GM12878 (cell line): ENCODE data around the gene NUDT3. TPM values are rescaled to one million over a fixed set of nuclear protein-coding genes. Genes with fewer than 3 reads are reported as not detected.
A peak's percentile ranks its signal among the peaks of the same experiment; 100 is the strongest.

Experiments
- BCL11A ChIP-seq: IDR thresholded peaks from 2 replicates; pipeline ENCODE4 v1.6.1; 2011; ENCODE audit warnings: low read depth, low read length
- BCL3 ChIP-seq: IDR thresholded peaks from 2 replicates; pipeline ENCODE4 v1.6.1; 2011; ENCODE audit warnings: borderline replicate concordance, low read depth, mild to moderate bottlenecking, moderate library complexity, low read length; ENCODE audit not compliant: insufficient read depth, poor library complexity, severe bottlenecking
- CBX5 ChIP-seq: sonication (generic); IDR thresholded peaks from 2 replicates; pipeline ENCODE4 v1.6.1; 2016; ENCODE audit warnings: low read depth, moderate library complexity, mild to moderate bottlenecking, inconsistent platforms
- CHD2 ChIP-seq: IDR thresholded peaks from 2 replicates; pipeline ENCODE4 v1.6.1; 2011; ENCODE audit warnings: low read depth, low read length, improper control_type of control experiment, borderline replicate concordance
- CHD4 ChIP-seq: fragments of 200-600 bp; sonication (generic); IDR thresholded peaks from 2 replicates; pipeline ENCODE4 v1.6.1; 2016; ENCODE audit warnings: mild to moderate bottlenecking
- CREM ChIP-seq: IDR thresholded peaks from 2 replicates; pipeline ENCODE4 v1.6.1; 2014; ENCODE audit warnings: antibody characterized with exemption, low read depth
- HCFC1 ChIP-seq: fragments of 150-350 bp; IDR thresholded peaks from 2 replicates; pipeline ENCODE4 v1.6.1; 2014; ENCODE audit warnings: low read length
- IRF3 ChIP-seq: fragments of 450-650 bp; IDR thresholded peaks from 2 replicates; pipeline ENCODE4 v1.6.1; 2014; ENCODE audit warnings: mild to moderate bottlenecking
- JUNB ChIP-seq: IDR thresholded peaks from 2 replicates; pipeline ENCODE4 v1.6.1; 2016; ENCODE audit warnings: antibody characterized with exemption, mild to moderate bottlenecking
- LARP7 ChIP-seq: fragments of 450-650 bp; IDR thresholded peaks from 2 replicates; pipeline ENCODE4 v1.6.1; 2017; ENCODE audit warnings: mild to moderate bottlenecking
- MAX ChIP-seq: IDR thresholded peaks from 2 replicates; pipeline ENCODE4 v1.6.1; 2012; ENCODE audit warnings: low read depth, low read length, improper control_type of control experiment
- MEF2B ChIP-seq: fragments of 450-650 bp; IDR thresholded peaks from 2 replicates; pipeline ENCODE4 v1.6.1; 2018; ENCODE audit warnings: mild to moderate bottlenecking, moderate library complexity; ENCODE audit not compliant: partially characterized antibody, poor library complexity, severe bottlenecking
- MXI1 ChIP-seq: fragments of 150-350 bp; IDR thresholded peaks from 2 replicates; pipeline ENCODE4 v1.6.1; 2011; ENCODE audit warnings: low read depth, mild to moderate bottlenecking, inconsistent platforms, low read length, improper control_type of control experiment
- NFIC ChIP-seq: IDR thresholded peaks from 2 replicates; pipeline ENCODE4 v1.6.1; 2012; ENCODE audit warnings: low read depth, mild to moderate bottlenecking, inconsistent platforms, low read length, moderate library complexity
- POLR2AphosphoS2 ChIP-seq: IDR thresholded peaks from 2 replicates; pipeline ENCODE4 v1.6.1; 2011; ENCODE audit warnings: low read depth, mild to moderate bottlenecking, low read length, improper control_type of control experiment, moderate library complexity
- RB1 ChIP-seq: fragments of 450-650 bp; formaldehyde crosslinking; IDR thresholded peaks from 2 replicates; pipeline ENCODE4 v1.6.1; 2017; ENCODE audit warnings: mild to moderate bottlenecking, borderline replicate concordance
- SKIL ChIP-seq: fragments of 450-650 bp; IDR thresholded peaks from 2 replicates; pipeline ENCODE4 v1.6.1; 2017; ENCODE audit warnings: mild to moderate bottlenecking, low read depth, inconsistent platforms; ENCODE audit not compliant: poor library complexity, severe bottlenecking
- SMAD5 ChIP-seq: IDR thresholded peaks from 2 replicates; pipeline ENCODE4 v1.6.1; 2016; ENCODE audit warnings: antibody characterized with exemption, low read depth
- SPI1 ChIP-seq: IDR thresholded peaks from 2 replicates; pipeline ENCODE4 v1.6.1; 2011; ENCODE audit warnings: low read depth, mild to moderate bottlenecking, low read length, moderate library complexity, borderline replicate concordance; ENCODE audit not compliant: insufficient read depth
- SREBF1 ChIP-seq: IDR thresholded peaks from 2 replicates; pipeline ENCODE4 v1.6.1; 2012; ENCODE audit warnings: mild to moderate bottlenecking, low read length
- STAT1 ChIP-seq: fragments of 450-650 bp; conservative IDR thresholded peaks from 2 replicates; pipeline ENCODE4 v1.6.1; 2014; ENCODE audit warnings: antibody characterized with exemption, mild to moderate bottlenecking
- STAT3 ChIP-seq: IDR thresholded peaks from 2 replicates; pipeline ENCODE4 v1.6.1; 2011; ENCODE audit warnings: low read depth, low read length, improper control_type of control experiment
- polyA plus RNA-seq, 11 experiments: library from polyadenylated mRNA; depleted of rRNA in 4 of 11; unstranded in 6 of 11; stranded (reverse) in 5 of 11; fragments of >200 nt; fragmentation: Nextera tagmentation in 4 of 11; fragmentation: Illumina TruSeq in 1 of 11; extraction: Ambion mirVana in 4 of 11; extraction: Trizol in 1 of 11; gene quantifications; 1 replicate in 1 of 11; 2 replicates in 10 of 11; pipeline versions ENCODE4 v1.2.1 to v1.2.3, GENCODE V29; 2011 to 2016; ENCODE audit warnings: inconsistent platforms in 2 of 11, missing spikeins in 2 of 11, low read depth in 1 of 11
- total RNA-seq, 4 experiments: library from RNA; depleted of rRNA in 3 of 4; stranded (reverse); fragments of >200 nt in 3 of 4; fragmentation: Illumina TruSeq in 1 of 4; extraction: Trizol in 1 of 4; gene quantifications; 2 replicates each; pipeline versions ENCODE4 v1.2.1 to v1.2.3, GENCODE V29; 2013 to 2021
- TF ChIP-seq, protein P1 (sequence below), 3 experiments: IDR thresholded peaks in 2 of 3; conservative IDR thresholded peaks in 1 of 3; 2 replicates each; pipeline ENCODE4 v1.5.1; 2011; ENCODE audit warnings: low read depth in 3 of 3, low read length in 3 of 3, mild to moderate bottlenecking in 3 of 3, control low read depth in 2 of 3, moderate library complexity in 2 of 3, inconsistent platforms in 1 of 3, mixed read lengths in 1 of 3; ENCODE audit not compliant: control insufficient read depth in 2 of 3, insufficient read depth in 1 of 3; ENCODE audit errors: extremely low read depth in 1 of 3

The NUDT3 gene
- total and polyA plus RNA-seq, 10 of the 15 experiments (the other 5 are each of a cell fraction or from before 2014, with no cell fraction given) = 2.4 to 32.3 (median 25.5) TPM

DNA sequence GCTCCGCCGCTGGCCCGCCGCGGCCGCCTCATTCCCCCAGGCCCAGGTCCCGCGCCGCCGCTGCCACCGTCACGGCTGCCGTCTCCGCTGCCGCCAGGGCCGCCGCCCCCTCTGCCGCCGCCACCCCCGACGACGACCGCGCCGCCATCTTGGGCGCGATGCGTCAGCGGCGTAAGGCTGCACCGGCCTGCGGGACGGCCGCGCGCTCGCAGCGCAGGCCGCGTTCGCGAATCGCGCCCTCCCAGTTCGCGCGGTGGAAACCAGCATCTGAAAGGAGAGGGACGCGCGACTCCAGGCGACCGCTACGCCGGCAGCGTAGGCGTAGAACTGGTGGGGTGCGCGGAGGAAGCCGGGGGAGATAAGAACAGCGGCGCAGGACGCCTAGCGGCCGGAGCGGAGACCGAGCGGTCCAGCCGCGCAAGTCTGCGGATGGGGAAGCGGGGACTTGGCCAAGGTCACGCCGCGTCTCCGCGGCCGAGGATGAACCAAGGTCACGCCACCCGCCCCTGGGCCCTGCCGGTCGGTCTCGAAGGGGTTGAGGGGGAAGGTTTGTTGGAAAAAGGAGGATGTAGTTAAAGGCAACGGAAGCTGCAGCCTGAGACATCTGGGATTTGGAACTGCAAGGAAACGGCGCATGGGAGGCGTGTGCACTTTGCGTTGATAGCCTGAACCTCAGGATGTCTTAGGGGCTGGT lies at the start of gene NUDT3 (continued):
- TF ChIP-seq IRF3 = no peak
- TF ChIP-seq CHD2 = 0 out of 2 replicates have a peak, but pooled peaks have one; percentile 38
- peak; percentile 59 for TF ChIP-seq BCL3
- no peak for TF ChIP-seq HCFC1
- 0 out of 2 replicates have a peak, but pooled peaks have one; percentile 35 for TF ChIP-seq STAT3
- TF ChIP-seq BCL11A = no peak
- TF ChIP-seq POLR2AphosphoS2 = no peak; the same call in 1 of the 2 replicates
- no peak for TF ChIP-seq CHD4
- peak; percentile 40; the same call in 1 of the 2 replicates for TF ChIP-seq CREM
- 0 out of 2 replicates have a peak, but pooled peaks have one; percentile 23 for TF ChIP-seq MAX
- no peak for TF ChIP-seq NFIC
- TF ChIP-seq SKIL = no peak
- TF ChIP-seq LARP7 = peak; percentile 87; the same call in 1 of the 2 replicates
- TF ChIP-seq MEF2B = no peak
- no peak for TF ChIP-seq SREBF1
- TF ChIP-seq SMAD5 = no peak
- peak; percentile 54; the same call in 1 of the 2 replicates for TF ChIP-seq MXI1
- TF ChIP-seq RB1 = peak; percentile 77; the same call in 1 of the 2 replicates
- TF ChIP-seq CBX5 = peak; percentile 22; the same call in 1 of the 2 replicates
- TF ChIP-seq STAT1 = 0 out of 2 replicates have a peak, but pooled peaks have one; percentile 36
- peak; percentile 46; the same call in 1 of the 2 replicates for TF ChIP-seq SPI1
- no peak for TF ChIP-seq JUNB
- TF ChIP-seq, protein P1, sequence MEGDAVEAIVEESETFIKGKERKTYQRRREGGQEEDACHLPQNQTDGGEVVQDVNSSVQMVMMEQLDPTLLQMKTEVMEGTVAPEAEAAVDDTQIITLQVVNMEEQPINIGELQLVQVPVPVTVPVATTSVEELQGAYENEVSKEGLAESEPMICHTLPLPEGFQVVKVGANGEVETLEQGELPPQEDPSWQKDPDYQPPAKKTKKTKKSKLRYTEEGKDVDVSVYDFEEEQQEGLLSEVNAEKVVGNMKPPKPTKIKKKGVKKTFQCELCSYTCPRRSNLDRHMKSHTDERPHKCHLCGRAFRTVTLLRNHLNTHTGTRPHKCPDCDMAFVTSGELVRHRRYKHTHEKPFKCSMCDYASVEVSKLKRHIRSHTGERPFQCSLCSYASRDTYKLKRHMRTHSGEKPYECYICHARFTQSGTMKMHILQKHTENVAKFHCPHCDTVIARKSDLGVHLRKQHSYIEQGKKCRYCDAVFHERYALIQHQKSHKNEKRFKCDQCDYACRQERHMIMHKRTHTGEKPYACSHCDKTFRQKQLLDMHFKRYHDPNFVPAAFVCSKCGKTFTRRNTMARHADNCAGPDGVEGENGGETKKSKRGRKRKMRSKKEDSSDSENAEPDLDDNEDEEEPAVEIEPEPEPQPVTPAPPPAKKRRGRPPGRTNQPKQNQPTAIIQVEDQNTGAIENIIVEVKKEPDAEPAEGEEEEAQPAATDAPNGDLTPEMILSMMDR (IDR thresholded peaks at IDR 0.05 in 2 of 3, conservative IDR thresholded peaks at IDR 0.05 in 1 of 3; ENCODE audit: control insufficient read depth in 2 of 3, extremely low read depth in 1 of 3, insufficient read depth in 1 of 3, low read depth in 3 of 3, low read length in 3 of 3) = peak; percentile 90 to 93 (median 90)
